ENCODE measurements around the gene PDGFRB.

GRCh38 chr5:150132740-150133139 lies 22.9 kb downstream of the PDGFRB start:
- TF ChIP-seq, protein P1, sequence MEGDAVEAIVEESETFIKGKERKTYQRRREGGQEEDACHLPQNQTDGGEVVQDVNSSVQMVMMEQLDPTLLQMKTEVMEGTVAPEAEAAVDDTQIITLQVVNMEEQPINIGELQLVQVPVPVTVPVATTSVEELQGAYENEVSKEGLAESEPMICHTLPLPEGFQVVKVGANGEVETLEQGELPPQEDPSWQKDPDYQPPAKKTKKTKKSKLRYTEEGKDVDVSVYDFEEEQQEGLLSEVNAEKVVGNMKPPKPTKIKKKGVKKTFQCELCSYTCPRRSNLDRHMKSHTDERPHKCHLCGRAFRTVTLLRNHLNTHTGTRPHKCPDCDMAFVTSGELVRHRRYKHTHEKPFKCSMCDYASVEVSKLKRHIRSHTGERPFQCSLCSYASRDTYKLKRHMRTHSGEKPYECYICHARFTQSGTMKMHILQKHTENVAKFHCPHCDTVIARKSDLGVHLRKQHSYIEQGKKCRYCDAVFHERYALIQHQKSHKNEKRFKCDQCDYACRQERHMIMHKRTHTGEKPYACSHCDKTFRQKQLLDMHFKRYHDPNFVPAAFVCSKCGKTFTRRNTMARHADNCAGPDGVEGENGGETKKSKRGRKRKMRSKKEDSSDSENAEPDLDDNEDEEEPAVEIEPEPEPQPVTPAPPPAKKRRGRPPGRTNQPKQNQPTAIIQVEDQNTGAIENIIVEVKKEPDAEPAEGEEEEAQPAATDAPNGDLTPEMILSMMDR (IDR thresholded peaks at IDR 0.05; ENCODE audit: poor library complexity, severe bottlenecking) = no peak
- no peak for TF ChIP-seq POLR2AphosphoS5 (IDR thresholded peaks at IDR 0.05)
- TF ChIP-seq EZH2 (IDR thresholded peaks at IDR 0.05; ENCODE audit: borderline replicate concordance, insufficient read depth, low read length, poor library complexity, severe bottlenecking) = no peak
- TF ChIP-seq, protein P2, sequence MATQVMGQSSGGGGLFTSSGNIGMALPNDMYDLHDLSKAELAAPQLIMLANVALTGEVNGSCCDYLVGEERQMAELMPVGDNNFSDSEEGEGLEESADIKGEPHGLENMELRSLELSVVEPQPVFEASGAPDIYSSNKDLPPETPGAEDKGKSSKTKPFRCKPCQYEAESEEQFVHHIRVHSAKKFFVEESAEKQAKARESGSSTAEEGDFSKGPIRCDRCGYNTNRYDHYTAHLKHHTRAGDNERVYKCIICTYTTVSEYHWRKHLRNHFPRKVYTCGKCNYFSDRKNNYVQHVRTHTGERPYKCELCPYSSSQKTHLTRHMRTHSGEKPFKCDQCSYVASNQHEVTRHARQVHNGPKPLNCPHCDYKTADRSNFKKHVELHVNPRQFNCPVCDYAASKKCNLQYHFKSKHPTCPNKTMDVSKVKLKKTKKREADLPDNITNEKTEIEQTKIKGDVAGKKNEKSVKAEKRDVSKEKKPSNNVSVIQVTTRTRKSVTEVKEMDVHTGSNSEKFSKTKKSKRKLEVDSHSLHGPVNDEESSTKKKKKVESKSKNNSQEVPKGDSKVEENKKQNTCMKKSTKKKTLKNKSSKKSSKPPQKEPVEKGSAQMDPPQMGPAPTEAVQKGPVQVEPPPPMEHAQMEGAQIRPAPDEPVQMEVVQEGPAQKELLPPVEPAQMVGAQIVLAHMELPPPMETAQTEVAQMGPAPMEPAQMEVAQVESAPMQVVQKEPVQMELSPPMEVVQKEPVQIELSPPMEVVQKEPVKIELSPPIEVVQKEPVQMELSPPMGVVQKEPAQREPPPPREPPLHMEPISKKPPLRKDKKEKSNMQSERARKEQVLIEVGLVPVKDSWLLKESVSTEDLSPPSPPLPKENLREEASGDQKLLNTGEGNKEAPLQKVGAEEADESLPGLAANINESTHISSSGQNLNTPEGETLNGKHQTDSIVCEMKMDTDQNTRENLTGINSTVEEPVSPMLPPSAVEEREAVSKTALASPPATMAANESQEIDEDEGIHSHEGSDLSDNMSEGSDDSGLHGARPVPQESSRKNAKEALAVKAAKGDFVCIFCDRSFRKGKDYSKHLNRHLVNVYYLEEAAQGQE (IDR thresholded peaks at IDR 0.05; ENCODE audit: borderline replicate concordance) = no peak
- TF ChIP-seq SMC3 (conservative IDR thresholded peaks at IDR 0.05; ENCODE audit: poor library complexity) = no peak
- TF ChIP-seq EP300 (conservative IDR thresholded peaks at IDR 0.05; ENCODE audit: poor library complexity, severe bottlenecking) = no peak

All from neural cell (in vitro differentiated cells).